Gastrocnemius medialis (tissue), 4 donors: ENCODE results near the gene LRRC52. TPM values are rescaled to one million over a fixed set of nuclear protein-coding genes. Genes with fewer than 3 reads are reported as not detected.

Experiments used
- ATAC-seq, 2 donors: fragments of 150-250 bp; one replicate each; pipeline ENCODE4 v1.9.1; 2016
- DNase-seq, 2 donors: peaks; one replicate each; pipeline ENCODE4 v3.0.0-alpha.2; 2019
- H3K27ac ChIP-seq, 4 donors: fragments of 200-600 bp; sonication (generic); 1 replicate in 1 of 4; 2 replicates in 3 of 4; pipeline ENCODE4 v1.5.1; 2016 to 2018; ENCODE audit warnings: mild to moderate bottlenecking in 2 of 4, moderate library complexity in 1 of 4
- H3K27me3 ChIP-seq, 3 donors: fragments of 200-600 bp; sonication (generic) in 2 of 3; 1 replicate in 1 of 3; 2 replicates in 2 of 3; pipeline versions ENCODE4 v1.5.1 to v1.6.0; 2016 to 2019; ENCODE audit warnings: mild to moderate bottlenecking in 1 of 3, moderate library complexity in 1 of 3
- H3K36me3 ChIP-seq, 2 donors: fragments of 200-600 bp; sonication (generic) in 1 of 2; one replicate each; pipeline ENCODE4 v1.5.1; 2017 to 2018
- H3K4me1 ChIP-seq, 2 donors: fragments of 200-600 bp; sonication (generic) in 1 of 2; one replicate each; pipeline ENCODE4 v1.5.1; 2016 to 2017; ENCODE audit warnings: mild to moderate bottlenecking in 2 of 2
- H3K4me3 ChIP-seq, 4 donors: fragments of 200-600 bp; sonication (generic) in 3 of 4; 1 replicate in 1 of 4; 2 replicates in 3 of 4; pipeline ENCODE4 v1.5.1; 2016 to 2019; ENCODE audit warnings: mild to moderate bottlenecking in 2 of 4
- H3K9me3 ChIP-seq, 3 donors: fragments of 200-600 bp; sonication (generic) in 2 of 3; 1 replicate in 1 of 3; 2 replicates in 2 of 3; pipeline ENCODE4 v1.5.1; 2016 to 2019
- CTCF ChIP-seq, 5 experiments: fragments of 450-650 bp in 3 of 5; fragments of 200-600 bp in 2 of 5; sonication (generic) in 2 of 5; IDR thresholded peaks in 4 of 5; conservative IDR thresholded peaks in 1 of 5; 1 replicate in 4 of 5; 2 replicates in 1 of 5; pipeline ENCODE4 v1.5.1; 2016 to 2019; ENCODE audit warnings: antibody characterized with exemption in 5 of 5, mild to moderate bottlenecking in 3 of 5, moderate library complexity in 3 of 5
- POLR2A ChIP-seq, 2 donors: fragments of 450-650 bp; IDR thresholded peaks; one replicate each; pipeline ENCODE4 v1.6.1; 2017; ENCODE audit warnings: antibody characterized with exemption in 2 of 2, mild to moderate bottlenecking in 2 of 2, moderate library complexity in 2 of 2
- in situ Hi-C, 4 donors: fragments of 200-750 bp; cut with MboI; loops; one replicate each; pipeline versions ENCODE4 v1.15.0 to v1.8.0; 2017; ENCODE audit warnings: low sequenced_read_pairs in 4 of 4
- intact Hi-C: fragments of 100-400 bp; cut with DNase I; formaldehyde crosslinking; loops from one replicate; pipeline ENCODE4 v1.15.1; 2023; ENCODE audit warnings: low total_unique reads
- total RNA-seq, 4 donors: library from RNA; depleted of rRNA; stranded (reverse); fragments of >200 nt; gene quantifications; one replicate each; pipeline versions ENCODE4 v1.1.0 to v1.2.3, GENCODE V29; 2016

The LRRC52 gene
- total RNA-seq, 4 donors from 2014 or later, result 0.35 TPM; not detected in 3

DNA sequence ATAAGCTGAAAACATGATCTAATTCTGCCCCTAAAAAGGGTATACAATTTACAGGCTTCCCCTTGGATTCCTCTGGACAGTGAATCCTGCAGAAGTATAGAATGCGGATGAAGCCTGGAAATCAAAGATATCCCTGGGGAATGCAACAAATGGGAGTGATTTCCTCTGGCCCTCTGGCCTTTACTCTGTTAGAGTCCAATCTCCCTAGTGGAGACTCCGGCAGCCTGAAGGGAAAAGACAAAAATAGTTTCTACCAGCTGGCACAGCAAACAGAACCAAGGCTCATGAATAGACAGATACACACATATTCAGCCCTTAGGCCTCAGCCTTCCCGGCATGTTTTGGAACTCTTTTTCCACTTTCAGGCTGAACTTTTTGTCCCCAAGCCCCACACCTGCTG lies 3.9 kb upstream of the LRRC52 start:
- Histone ChIP-seq H3K4me3 (no peak overlapping the region), H3K27me3 (no peaks in the 10 kb centered on the region), H3K36me3 (no peaks in the 10 kb centered on the region), H3K4me1 (peaks cover 33 to 40% of the 10 kb centered on the region in 2 donors), H3K27ac (peak overlapping the region; percentile 79 to 93 (median 85)), H3K9me3 (no peaks in the 10 kb centered on the region)
- peak in 1 of 2 donors; percentile 40 for DNase-seq
- in situ Hi-C loops, result loop anchor here in 1 of 4 donors (5.0 kb wide), 1 partner anchor 38 kb away; no protein-coding TSS in a partner anchor
- intact Hi-C loops, result loop anchor here (2.0 to 5.0 kb wide), 2 partner anchors 39 to 118 kb away; no protein-coding TSS in a partner anchor
- TF ChIP-seq POLR2A (IDR thresholded peaks at IDR 0.05), result no peak
- TF ChIP-seq CTCF (IDR thresholded peaks at IDR 0.05 in 4 of 5, conservative IDR thresholded peaks at IDR 0.05 in 1 of 5), result no peak
- ATAC-seq, result peak; percentile 49 to 62

DNA sequence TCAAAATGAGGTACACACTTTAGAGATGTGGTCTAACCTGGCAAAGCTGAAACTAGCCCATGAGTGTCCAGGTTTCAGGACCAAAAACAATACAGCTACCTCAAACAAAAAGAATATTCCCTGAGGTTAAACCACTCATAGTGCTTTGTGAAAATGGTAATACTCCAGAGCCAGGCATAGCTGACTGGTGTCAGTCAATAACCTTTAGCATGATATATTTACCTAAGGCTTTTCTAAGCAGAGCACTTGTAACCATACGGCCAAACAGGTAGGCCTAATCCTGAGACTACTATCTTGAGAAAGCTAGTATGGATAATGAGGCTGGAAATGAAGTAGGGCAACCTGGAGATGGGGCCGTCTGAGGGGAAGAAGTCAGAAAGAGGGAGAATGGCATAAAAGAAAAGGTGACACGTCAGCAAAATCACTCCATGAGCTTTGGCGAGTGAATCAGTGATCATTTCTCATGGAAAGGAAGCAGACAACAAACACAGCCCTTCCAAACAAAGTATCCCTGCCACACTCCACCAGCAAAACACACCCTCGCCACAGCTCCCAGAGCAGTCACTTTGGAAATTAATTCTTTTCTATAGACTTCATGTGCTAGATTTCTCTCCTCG lies 1.7 kb upstream of the LRRC52 start:
- in situ Hi-C loops, result no loop called here
- intact Hi-C loops, result loop anchor here (5.0 kb wide), 1 partner anchor 120 kb away; no protein-coding TSS in a partner anchor
- peak overlapping the region; percentile 79 to 93 (median 85) for H3K27ac ChIP-seq

GRCh38 chr1:165542647-165543046 lies 1.2 kb upstream of the LRRC52 start:
- in situ Hi-C loops, result no loop called here

More for the DNA sequence above, 1.7 kb upstream of the LRRC52 start:
- DNase-seq, result no peak
- Histone ChIP-seq H3K36me3 (no peaks in the 10 kb centered on the region), H3K9me3 (no peaks in the 10 kb centered on the region), H3K4me1 (peaks cover 38 to 49% of the 10 kb centered on the region in 2 donors), H3K27me3 (no peaks in the 10 kb centered on the region), H3K4me3 (no peak overlapping the region)
- TF ChIP-seq CTCF (IDR thresholded peaks at IDR 0.05 in 4 of 5, conservative IDR thresholded peaks at IDR 0.05 in 1 of 5) (no peak), POLR2A (IDR thresholded peaks at IDR 0.05) (no peak)
- ATAC-seq, result no peak

GRCh38 chr1:165544996-165545395 lies 1.2 kb downstream of the LRRC52 start:
- peak overlapping the region in 3 of 4 donors; percentile 55 to 93 (median 79) for H3K27ac ChIP-seq
- no peaks in the 10 kb centered on the region for H3K36me3 ChIP-seq
- in situ Hi-C loops (no loop called here), intact Hi-C loops (loop anchor here (1.0 to 5.0 kb wide), 3 partner anchors 47 to 137 kb away; no protein-coding TSS in a partner anchor)
- no peak overlapping the region for H3K4me3 ChIP-seq
- peaks cover 43 to 46% of the 10 kb centered on the region in 2 donors for H3K4me1 ChIP-seq
- no peak for DNase-seq
- ATAC-seq, result no peak
- TF ChIP-seq CTCF (IDR thresholded peaks at IDR 0.05 in 4 of 5, conservative IDR thresholded peaks at IDR 0.05 in 1 of 5) (no peak), POLR2A (IDR thresholded peaks at IDR 0.05) (no peak)
- no peaks in the 10 kb centered on the region for H3K27me3 ChIP-seq
- no peaks in the 10 kb centered on the region for H3K9me3 ChIP-seq

More at GRCh38 chr1:165542647-165543046, 1.2 kb upstream of the LRRC52 start:
- Histone ChIP-seq H3K4me1 (peaks cover 38 to 49% of the 10 kb centered on the region in 2 donors), H3K4me3 (no peak overlapping the region), H3K9me3 (no peaks in the 10 kb centered on the region), H3K27me3 (no peaks in the 10 kb centered on the region), H3K27ac (peak overlapping the region; percentile 79 to 93 (median 85)), H3K36me3 (no peaks in the 10 kb centered on the region)
- intact Hi-C loops, result loop anchor here (5.0 kb wide), 1 partner anchor 120 kb away; no protein-coding TSS in a partner anchor
- ATAC-seq, result no peak
- no peak for TF ChIP-seq POLR2A (IDR thresholded peaks at IDR 0.05)
- no peak for TF ChIP-seq CTCF (IDR thresholded peaks at IDR 0.05 in 4 of 5, conservative IDR thresholded peaks at IDR 0.05 in 1 of 5)
- no peak for DNase-seq
